DOHH2 (cell line): Measurements from ENCODE around the gene RUSF1.

Experiments
- H3F3A ChIP-seq: fragments of 200-600 bp; sonication (generic), shearing (Covaris generic); 2 replicates; pipeline ENCODE4 v1.6.0; 2016; ENCODE audit warnings: antibody characterized with exemption, mild to moderate bottlenecking; ENCODE audit not compliant: control insufficient read depth, insufficient read depth
- H3K27ac ChIP-seq: fragments of 200-600 bp; sonication (generic); 2 replicates; pipeline ENCODE4 v1.5.1; 2014; ENCODE audit warnings: low read depth, mild to moderate bottlenecking, low read length, moderate library complexity
- H3K27me3 ChIP-seq: fragments of 200-600 bp; sonication (generic); 2 replicates; pipeline ENCODE4 v1.6.1; 2014; ENCODE audit warnings: mild to moderate bottlenecking, low read length, mixed read lengths; ENCODE audit not compliant: control insufficient read depth
- H3K36me3 ChIP-seq: fragments of 200-600 bp; sonication (generic); 2 replicates; pipeline ENCODE4 v1.6.1; 2014; ENCODE audit warnings: mild to moderate bottlenecking, low read length, moderate library complexity, mixed read lengths; ENCODE audit not compliant: control insufficient read depth
- H3K4me1 ChIP-seq: fragments of 200-600 bp; sonication (generic); 2 replicates; pipeline ENCODE4 v1.6.1; 2014; ENCODE audit warnings: mild to moderate bottlenecking, low read length, mixed read lengths; ENCODE audit not compliant: control insufficient read depth
- H3K4me2 ChIP-seq: fragments of 200-600 bp; sonication (generic); 2 replicates; pipeline ENCODE4 v1.6.0; 2014; ENCODE audit warnings: mild to moderate bottlenecking, low read length, moderate library complexity
- H3K4me3 ChIP-seq: fragments of 200-600 bp; sonication (generic); 2 replicates; pipeline ENCODE4 v1.5.1; 2014; ENCODE audit warnings: mild to moderate bottlenecking, low read length, mixed read lengths
- H3K79me2 ChIP-seq: fragments of 200-600 bp; sonication (generic); 2 replicates; pipeline ENCODE4 v1.6.1; 2014; ENCODE audit warnings: mild to moderate bottlenecking, low read length, mixed read lengths; ENCODE audit not compliant: control insufficient read depth
- H3K9me2 ChIP-seq: fragments of 200-600 bp; sonication (generic); replicated peaks from 2 replicates; pipeline ENCODE4 v1.6.1; 2014; ENCODE audit warnings: mild to moderate bottlenecking, low read length, mixed read lengths; ENCODE audit not compliant: control insufficient read depth
- H3K9me3 ChIP-seq: fragments of 200-600 bp; sonication (generic); 2 replicates; pipeline ENCODE4 v1.6.1; 2014; ENCODE audit warnings: antibody characterized with exemption, low read length, mixed read lengths; ENCODE audit not compliant: control insufficient read depth, insufficient read depth
- H4K20me1 ChIP-seq: fragments of 200-600 bp; sonication (generic); 2 replicates; pipeline ENCODE4 v1.6.0; 2014; ENCODE audit warnings: low read depth, mild to moderate bottlenecking, antibody characterized with exemption, low read length, moderate library complexity; ENCODE audit not compliant: control insufficient read depth, insufficient read depth
- EZH2phosphoT487 ChIP-seq: fragments of 200-600 bp; sonication (generic); IDR thresholded peaks from 2 replicates; pipeline ENCODE4 v1.6.1; 2017; ENCODE audit warnings: borderline replicate concordance, mild to moderate bottlenecking, antibody characterized with exemption, low read length, moderate library complexity, mixed read lengths
- TF ChIP-seq, protein P1 (sequence below): fragments of 200-600 bp; sonication (generic); IDR thresholded peaks from one replicate; pipeline ENCODE4 v1.5.1; 2014; ENCODE audit warnings: antibody characterized with exemption, mild to moderate bottlenecking, low read depth, low read length; ENCODE audit not compliant: poor library complexity, severe bottlenecking

The RUSF1 gene

DNA sequence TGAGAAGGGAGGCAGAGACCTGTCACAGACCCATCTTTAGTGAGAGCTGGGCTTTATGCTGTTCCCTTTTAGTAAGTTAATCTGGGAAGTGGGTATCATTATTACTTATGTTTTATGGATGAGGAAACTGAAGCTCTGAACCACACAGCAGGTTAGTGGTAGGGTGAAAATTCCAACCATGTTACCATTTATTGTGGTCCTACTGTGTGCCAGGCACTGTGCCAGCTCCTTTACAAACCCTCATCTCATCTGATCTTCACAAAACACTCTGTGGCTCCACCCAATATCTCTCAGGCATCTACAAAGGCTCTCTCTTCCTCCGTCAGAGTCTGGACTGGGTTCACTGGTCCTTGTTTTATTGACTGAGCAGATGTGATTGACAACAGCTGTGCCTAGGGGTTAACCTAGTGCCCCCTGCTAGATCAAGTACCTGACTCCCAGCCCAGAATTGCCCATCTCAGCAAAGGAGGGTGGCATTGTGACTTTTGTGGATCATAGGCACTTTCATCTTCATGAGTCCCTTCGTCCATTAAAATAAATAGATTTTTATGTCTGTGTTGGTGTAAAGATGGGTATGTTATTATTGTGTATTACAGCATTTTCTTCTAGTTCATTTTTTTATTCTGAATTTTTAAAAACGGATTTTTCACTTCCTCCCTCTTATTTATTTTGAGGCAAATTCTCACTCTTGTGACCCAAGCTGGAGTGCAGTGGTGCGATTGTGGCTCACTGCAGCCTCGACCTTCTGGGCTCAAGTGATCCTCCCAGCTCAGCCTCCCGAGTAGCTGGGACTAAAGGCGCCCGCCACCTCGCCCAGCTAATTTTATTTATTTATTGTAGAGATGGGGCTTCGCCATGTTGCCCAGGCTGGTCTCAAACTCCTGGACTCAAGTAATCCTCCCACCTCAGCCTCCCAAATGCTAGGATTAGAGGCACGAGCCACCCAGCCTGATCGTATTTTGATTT, 33.1 kb downstream of the RUSF1 start:
- no peak overlapping the region for H3K4me3 ChIP-seq
- no peaks in the 10 kb centered on the region for H4K20me1 ChIP-seq
- H3K4me1 ChIP-seq = peaks cover 12% of the 10 kb centered on the region
- H3K9me3 ChIP-seq = no peaks in the 10 kb centered on the region
- TF ChIP-seq, protein P1, sequence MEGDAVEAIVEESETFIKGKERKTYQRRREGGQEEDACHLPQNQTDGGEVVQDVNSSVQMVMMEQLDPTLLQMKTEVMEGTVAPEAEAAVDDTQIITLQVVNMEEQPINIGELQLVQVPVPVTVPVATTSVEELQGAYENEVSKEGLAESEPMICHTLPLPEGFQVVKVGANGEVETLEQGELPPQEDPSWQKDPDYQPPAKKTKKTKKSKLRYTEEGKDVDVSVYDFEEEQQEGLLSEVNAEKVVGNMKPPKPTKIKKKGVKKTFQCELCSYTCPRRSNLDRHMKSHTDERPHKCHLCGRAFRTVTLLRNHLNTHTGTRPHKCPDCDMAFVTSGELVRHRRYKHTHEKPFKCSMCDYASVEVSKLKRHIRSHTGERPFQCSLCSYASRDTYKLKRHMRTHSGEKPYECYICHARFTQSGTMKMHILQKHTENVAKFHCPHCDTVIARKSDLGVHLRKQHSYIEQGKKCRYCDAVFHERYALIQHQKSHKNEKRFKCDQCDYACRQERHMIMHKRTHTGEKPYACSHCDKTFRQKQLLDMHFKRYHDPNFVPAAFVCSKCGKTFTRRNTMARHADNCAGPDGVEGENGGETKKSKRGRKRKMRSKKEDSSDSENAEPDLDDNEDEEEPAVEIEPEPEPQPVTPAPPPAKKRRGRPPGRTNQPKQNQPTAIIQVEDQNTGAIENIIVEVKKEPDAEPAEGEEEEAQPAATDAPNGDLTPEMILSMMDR = no peak
- TF ChIP-seq EZH2phosphoT487 = no peak
- H3K9me2 ChIP-seq = no peaks in the 10 kb centered on the region
- H3K4me2 ChIP-seq = no peak overlapping the region
- no peaks in the 10 kb centered on the region for H3K36me3 ChIP-seq
- peaks cover 14% of the 10 kb centered on the region for H3K27me3 ChIP-seq
- no peaks in the 10 kb centered on the region for H3K79me2 ChIP-seq
- H3F3A ChIP-seq = no peaks in the 10 kb centered on the region
- no peak overlapping the region for H3K27ac ChIP-seq

DNA sequence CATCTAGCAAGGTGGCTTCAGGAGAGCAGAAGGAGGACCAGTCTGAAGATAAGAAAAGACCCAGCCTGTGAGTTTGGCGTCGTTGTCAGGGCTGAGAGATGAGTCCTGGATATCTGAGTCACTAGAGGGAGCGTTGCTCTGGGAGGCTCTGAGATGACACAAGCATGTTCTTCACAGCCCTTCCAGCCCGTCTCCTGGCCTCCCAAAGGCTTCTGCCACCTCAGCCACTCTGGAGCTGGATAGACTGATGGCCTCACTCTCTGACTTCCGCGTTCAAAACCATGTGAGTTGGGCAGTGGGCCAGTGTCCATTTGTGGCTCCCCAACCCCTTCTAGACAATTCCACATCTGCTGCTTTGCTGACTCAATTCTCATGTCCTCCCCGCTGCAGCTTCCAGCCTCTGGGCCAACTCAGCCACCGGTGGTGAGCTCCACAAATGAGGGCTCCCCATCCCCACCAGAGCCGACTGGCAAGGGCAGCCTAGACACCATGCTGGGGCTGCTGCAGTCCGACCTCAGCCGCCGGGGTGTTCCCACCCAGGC, 33.9 kb downstream of the RUSF1 start:
- TF ChIP-seq, protein P1 = no peak
- TF ChIP-seq EZH2phosphoT487 = no peak
- no peaks in the 10 kb centered on the region for H3F3A ChIP-seq
- no peaks in the 10 kb centered on the region for H4K20me1 ChIP-seq
- no peaks in the 10 kb centered on the region for H3K36me3 ChIP-seq
- H3K27ac ChIP-seq = no peak overlapping the region
- no peaks in the 10 kb centered on the region for H3K9me3 ChIP-seq
- no peak overlapping the region for H3K4me3 ChIP-seq
- peaks cover 12% of the 10 kb centered on the region for H3K4me1 ChIP-seq
- no peaks in the 10 kb centered on the region for H3K79me2 ChIP-seq
- H3K27me3 ChIP-seq = peaks cover 12% of the 10 kb centered on the region
- H3K9me2 ChIP-seq = no peaks in the 10 kb centered on the region
- H3K4me2 ChIP-seq = no peak overlapping the region

GRCh38 chr16:31473264-31473984, 34.8 kb downstream of the RUSF1 start:
- no peaks in the 10 kb centered on the region for H4K20me1 ChIP-seq
- peaks cover 12% of the 10 kb centered on the region for H3K4me1 ChIP-seq
- no peaks in the 10 kb centered on the region for H3K79me2 ChIP-seq
- no peaks in the 10 kb centered on the region for H3K9me2 ChIP-seq
- no peak overlapping the region for H3K4me2 ChIP-seq
- peaks cover 8% of the 10 kb centered on the region for H3K27me3 ChIP-seq
- no peak overlapping the region for H3K27ac ChIP-seq
- H3K36me3 ChIP-seq = no peaks in the 10 kb centered on the region
- TF ChIP-seq, protein P1 = no peak
- TF ChIP-seq EZH2phosphoT487 = no peak
- H3K4me3 ChIP-seq = no peak overlapping the region
- H3F3A ChIP-seq = no peaks in the 10 kb centered on the region
- H3K9me3 ChIP-seq = no peaks in the 10 kb centered on the region
